NT2/D1 (cell line): ENCODE measurements around the gene CUL1.

Source experiments
- DNase-seq: peaks from one replicate; pipeline ENCODE4 v3.0.0-alpha.2; 2011; ENCODE audit warnings: low read depth, low spot score
- H3K27me3 ChIP-seq: 2 replicates; pipeline ENCODE4 v1.6.0; 2011; ENCODE audit warnings: mild to moderate bottlenecking; ENCODE audit not compliant: insufficient read length, insufficient read depth
- H3K36me3 ChIP-seq: 2 replicates; pipeline ENCODE4 v1.6.1; 2011; ENCODE audit warnings: mild to moderate bottlenecking, low read length, mixed read lengths; ENCODE audit not compliant: insufficient read depth, insufficient read length
- H3K4me1 ChIP-seq: 2 replicates; pipeline ENCODE4 v1.5.1; 2011; ENCODE audit not compliant: insufficient read depth, insufficient read length
- H3K4me3 ChIP-seq: 2 replicates; pipeline ENCODE4 v1.5.1; 2011; ENCODE audit warnings: low read depth; ENCODE audit not compliant: insufficient read length
- H3K9ac ChIP-seq: 2 replicates; pipeline ENCODE4 v1.6.0; 2011; ENCODE audit warnings: low read depth; ENCODE audit not compliant: insufficient read length
- H3K9me3 ChIP-seq: 2 replicates; pipeline ENCODE4 v1.5.1; 2011; ENCODE audit warnings: mild to moderate bottlenecking, low read length; ENCODE audit not compliant: insufficient read depth
- SUZ12 ChIP-seq: IDR thresholded peaks from 2 replicates; pipeline ENCODE4 v1.6.1; 2011; ENCODE audit not compliant: insufficient read length, insufficient read depth; ENCODE audit errors: extremely low read depth
- YY1 ChIP-seq: IDR thresholded peaks from 2 replicates; pipeline ENCODE4 v1.6.1; 2011; ENCODE audit not compliant: insufficient read length, insufficient read depth
- ZNF274 ChIP-seq: IDR thresholded peaks from 2 replicates; pipeline ENCODE4 v1.6.1; 2011; ENCODE audit warnings: mild to moderate bottlenecking, low read depth, low read length

CUL1 gene

DNA sequence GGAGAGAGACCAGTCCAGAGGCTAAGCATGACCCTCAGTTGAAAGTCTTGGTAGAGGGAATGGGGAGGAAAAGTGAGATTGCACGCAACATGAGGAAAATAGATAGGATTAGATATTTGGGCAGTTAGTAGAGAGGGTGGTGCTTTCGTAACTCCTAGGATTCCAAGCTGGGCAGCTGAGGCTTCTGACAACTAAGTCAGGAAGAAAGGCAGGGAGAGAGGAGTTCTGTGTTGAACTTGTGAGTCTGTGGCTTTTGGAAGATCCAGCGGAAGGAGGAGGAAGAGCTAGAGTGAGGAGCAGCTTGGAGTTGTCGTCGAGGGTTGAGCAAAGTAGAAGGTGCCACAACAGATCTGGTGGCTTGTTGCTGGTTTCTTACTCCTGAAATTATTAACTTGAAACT lies 21.8 kb downstream of the CUL1 start:
- H3K9ac ChIP-seq, result no peak overlapping the region
- no peak for DNase-seq
- no peaks in the 10 kb centered on the region for H3K4me1 ChIP-seq

GRCh38 chr7:148721390-148721789 lies 22.7 kb downstream of the CUL1 start:
- TF ChIP-seq SUZ12 (no peak), YY1 (no peak), ZNF274 (no peak)
- Histone ChIP-seq H3K4me1 (no peaks in the 10 kb centered on the region), H3K36me3 (peaks cover 2% of the 10 kb centered on the region), H3K27me3 (no peaks in the 10 kb centered on the region), H3K9ac (no peak overlapping the region), H3K4me3 (no peak overlapping the region), H3K9me3 (no peaks in the 10 kb centered on the region)
- DNase-seq, result no peak

More for the DNA sequence above, 21.8 kb downstream of the CUL1 start:
- no peak for TF ChIP-seq SUZ12
- no peak for TF ChIP-seq YY1
- no peak for TF ChIP-seq ZNF274
- H3K9me3 ChIP-seq, result no peaks in the 10 kb centered on the region
- no peaks in the 10 kb centered on the region for H3K27me3 ChIP-seq
- H3K4me3 ChIP-seq, result no peak overlapping the region
- peaks cover 2% of the 10 kb centered on the region for H3K36me3 ChIP-seq

GRCh38 chr7:148722340-148723165 lies 23.9 kb downstream of the CUL1 start:
- DNase-seq, result no peak
- Histone ChIP-seq H3K4me3 (no peak overlapping the region), H3K4me1 (no peaks in the 10 kb centered on the region), H3K27me3 (no peaks in the 10 kb centered on the region), H3K9ac (no peak overlapping the region), H3K36me3 (peaks cover 2% of the 10 kb centered on the region), H3K9me3 (no peaks in the 10 kb centered on the region)
- no peak for TF ChIP-seq SUZ12
- TF ChIP-seq YY1, result no peak
- TF ChIP-seq ZNF274, result no peak

GRCh38 chr7:148723166-148723559 lies 24.5 kb downstream of the CUL1 start:
- H3K9me3 ChIP-seq, result no peaks in the 10 kb centered on the region
- H3K4me3 ChIP-seq, result no peak overlapping the region
- H3K27me3 ChIP-seq, result no peaks in the 10 kb centered on the region
- no peak for DNase-seq
- peaks cover 2% of the 10 kb centered on the region for H3K36me3 ChIP-seq
- TF ChIP-seq ZNF274 (no peak), SUZ12 (no peak), YY1 (no peak)
- H3K4me1 ChIP-seq, result no peaks in the 10 kb centered on the region
- no peak overlapping the region for H3K9ac ChIP-seq

DNA sequence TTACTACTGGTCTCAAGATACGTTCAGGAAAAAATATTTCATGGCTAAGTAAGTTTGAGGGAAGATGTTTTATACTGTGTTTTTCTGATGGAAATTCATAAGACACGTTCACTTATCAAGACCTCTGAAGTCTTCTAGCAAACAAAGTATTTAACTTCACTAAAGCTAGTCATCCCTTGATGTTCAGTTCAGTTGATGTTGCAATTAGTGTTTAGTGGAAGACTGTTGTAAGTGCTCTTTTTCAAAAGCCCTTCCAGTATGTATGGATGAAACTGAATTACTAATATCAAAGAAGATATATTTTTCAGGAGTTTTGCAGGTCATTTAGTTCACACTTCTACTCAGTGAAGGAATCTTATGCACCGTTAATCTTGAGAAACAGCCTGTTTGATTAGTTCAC lies 25.1 kb downstream of the CUL1 start:
- peaks cover 2% of the 10 kb centered on the region for H3K36me3 ChIP-seq
- DNase-seq, result no peak
- no peak overlapping the region for H3K4me3 ChIP-seq
- H3K9me3 ChIP-seq, result no peaks in the 10 kb centered on the region
- TF ChIP-seq ZNF274, result no peak
- no peaks in the 10 kb centered on the region for H3K4me1 ChIP-seq
- no peaks in the 10 kb centered on the region for H3K27me3 ChIP-seq
- no peak overlapping the region for H3K9ac ChIP-seq

DNA sequence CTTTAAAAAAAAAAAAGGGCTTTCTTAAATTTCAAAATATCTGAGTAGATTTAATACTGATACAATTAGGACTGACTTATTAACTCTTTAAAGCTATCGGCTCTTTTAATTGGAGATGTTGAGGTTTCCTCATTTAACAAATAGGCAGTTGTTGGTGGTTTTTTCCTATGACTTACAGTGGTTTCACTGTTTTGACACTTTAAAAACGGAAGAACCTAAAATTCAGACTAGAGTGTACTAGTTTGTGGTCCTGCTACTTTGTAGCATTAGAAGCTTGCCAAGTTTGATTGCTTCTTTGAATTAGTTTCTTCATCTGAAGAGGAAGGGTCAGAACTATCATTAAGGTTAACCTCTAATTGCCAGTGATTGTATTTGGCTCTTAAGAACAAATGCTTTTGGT lies 27.7 kb downstream of the CUL1 start:
- peaks cover 21% of the 10 kb centered on the region for H3K36me3 ChIP-seq
- H3K27me3 ChIP-seq, result no peaks in the 10 kb centered on the region
- H3K4me3 ChIP-seq, result no peak overlapping the region
- no peak for DNase-seq
- TF ChIP-seq SUZ12, result no peak
- no peak for TF ChIP-seq YY1
- TF ChIP-seq ZNF274, result no peak
- H3K9me3 ChIP-seq, result no peaks in the 10 kb centered on the region
- no peak overlapping the region for H3K9ac ChIP-seq
- no peaks in the 10 kb centered on the region for H3K4me1 ChIP-seq

GRCh38 chr7:148727501-148728278 lies 29.0 kb downstream of the CUL1 start:
- Histone ChIP-seq H3K27me3 (no peaks in the 10 kb centered on the region), H3K9ac (no peak overlapping the region), H3K4me1 (no peaks in the 10 kb centered on the region), H3K4me3 (no peak overlapping the region), H3K9me3 (no peaks in the 10 kb centered on the region), H3K36me3 (peaks cover 34% of the 10 kb centered on the region)
- no peak for TF ChIP-seq SUZ12
- no peak for TF ChIP-seq YY1
- TF ChIP-seq ZNF274, result no peak
- DNase-seq, result no peak
